Heart left ventricle (tissue), 16 donors: ENCODE results near the gene RFX1. TPM values are rescaled to one million over a fixed set of nuclear protein-coding genes. Genes with fewer than 3 reads are reported as not detected.

Experiments
- ATAC-seq, 4 donors: fragments of 200-7000 bp; cut with Tn5 transposase; one replicate each; pipeline ENCODE4 v1.9.1; 2020 to 2022; ENCODE audit warnings: moderate library complexity in 4 of 4, mild to moderate bottlenecking in 3 of 4, moderate number of reproducible peaks in 1 of 4
- DNase-seq, 5 donors: peaks; one replicate each; pipeline ENCODE4 v3.0.0-alpha.2; 2020
- H3K27ac ChIP-seq, 12 donors: fragments of 200-600 bp; sonication (generic) in 4 of 12; one replicate each; pipeline versions ENCODE4 v1.5.0 to v1.8.0; 2016 to 2022; ENCODE audit warnings: mild to moderate bottlenecking in 2 of 12
- H3K27me3 ChIP-seq, 9 donors: fragments of 200-600 bp; sonication (generic) in 2 of 9; one replicate each; pipeline versions ENCODE4 v1.5.1 to v1.8.0; 2016 to 2022; ENCODE audit warnings: mild to moderate bottlenecking in 3 of 9
- H3K36me3 ChIP-seq, 9 donors: fragments of 200-600 bp; sonication (generic) in 2 of 9; one replicate each; pipeline versions ENCODE4 v1.5.0 to v1.8.0; 2018 to 2022; ENCODE audit warnings: mild to moderate bottlenecking in 2 of 9
- H3K4me1 ChIP-seq, 12 donors: fragments of 200-600 bp; sonication (generic) in 4 of 12; one replicate each; pipeline versions ENCODE4 v1.5.0 to v1.8.0; 2016 to 2022; ENCODE audit warnings: mild to moderate bottlenecking in 3 of 12
- H3K4me3 ChIP-seq, 12 donors: fragments of 200-600 bp; sonication (generic) in 4 of 12; one replicate each; pipeline versions ENCODE4 v1.5.0 to v1.8.0; 2017 to 2022; ENCODE audit warnings: mild to moderate bottlenecking in 9 of 12, moderate library complexity in 4 of 12
- H3K9me3 ChIP-seq, 12 donors: fragments of 200-600 bp; sonication (generic) in 4 of 12; one replicate each; pipeline versions ENCODE4 v1.5.0 to v1.8.0; 2016 to 2022; ENCODE audit warnings: mild to moderate bottlenecking in 1 of 12
- POLR2A ChIP-seq, 2 donors: fragments of 450-650 bp; IDR thresholded peaks; one replicate each; pipeline ENCODE4 v1.6.1; 2017; ENCODE audit warnings: antibody characterized with exemption in 2 of 2, mild to moderate bottlenecking in 2 of 2, moderate library complexity in 2 of 2
- WGBS, 4 donors: extraction: QIAGEN DNeasy Blood & Tissue Kit in 2 of 4; methylation state at CpG; one replicate each; pipeline versions ENCODE4 v1.1.5 to v1.1.7; 2013 to 2018; 5-methylcytosine and 5-hydroxymethylcytosine counted together
- intact Hi-C, 10 donors: fragments of 100-400 bp; cut with DNase I; formaldehyde crosslinking; loops; one replicate each; pipeline versions ENCODE4 v1.11.1 to v1.14.2; 2022
- polyA plus RNA-seq, 2 donors: library from polyadenylated mRNA; stranded (reverse); fragments of 200-250 nt; gene quantifications; one replicate each; pipeline ENCODE4 v1.2.3, GENCODE V29; 2013
- total RNA-seq, 9 donors: library from RNA; depleted of rRNA in 2 of 9; stranded (reverse); fragments of >200 nt in 2 of 9; fragmentation: NEBNext Ultra II Directional in 3 of 9; extraction: Animal tissue kit (Norgen Biotek cat#: 25700) in 3 of 9; gene quantifications; one replicate each; pipeline versions ENCODE4 v1.1.0 to v1.2.4, GENCODE V29; 2016 to 2023
- TF ChIP-seq, protein P1 (sequence below), 12 donors: fragments of 200-600 bp; sonication (generic) in 4 of 12; IDR thresholded peaks; one replicate each; pipeline versions ENCODE4 v1.5.0 to v1.8.0; 2018 to 2022; ENCODE audit warnings: antibody characterized with exemption in 12 of 12, mild to moderate bottlenecking in 5 of 12
- donor health status: ischemic (EF 13 %, LVEDD 7.1; RV severe dilation, severe dysfunction).
- donor health status: healthy with polysubstance abuse.
- donor health status: DM: no; HTN: yes; CAD: no.
- donor health status: DM: no; HTN: no; CAD: no.
- donor health status: ischemic (EF 25% LVEDD 6.9; RV normal size, moderate dysfunction).
- donor health status: ischemic (EF 25% LVEDD 5.7; RV mildly dilated, moderate dysfunction).
- donor health status: healthy.
- donor health status: DM: yes; HTN: yes; CAD: no.
- donor health status: ischemic (EF 35%, LVEDD 5.7; RV mildly dilated, moderate dysfunction).
- donor health status: nonischemic (EF 11% LVEDD 7.7; RV severe dilation, severe dysfunction).
- donor health status: DM: yes; HTN: yes; CAD: no.
- donor health status: PGD.
- donor health status: ischemic (EF 29% LVEDD 5.4; RV normal size, mild dysfunction).
- donor health status: nonischemic (EF 23%, LVEDD 6.1; RV moderate dilation, normal function).

The RFX1 gene
- total and polyA plus RNA-seq, 11 donors = 4.0 to 15.4 (median 8.6) TPM

DNA sequence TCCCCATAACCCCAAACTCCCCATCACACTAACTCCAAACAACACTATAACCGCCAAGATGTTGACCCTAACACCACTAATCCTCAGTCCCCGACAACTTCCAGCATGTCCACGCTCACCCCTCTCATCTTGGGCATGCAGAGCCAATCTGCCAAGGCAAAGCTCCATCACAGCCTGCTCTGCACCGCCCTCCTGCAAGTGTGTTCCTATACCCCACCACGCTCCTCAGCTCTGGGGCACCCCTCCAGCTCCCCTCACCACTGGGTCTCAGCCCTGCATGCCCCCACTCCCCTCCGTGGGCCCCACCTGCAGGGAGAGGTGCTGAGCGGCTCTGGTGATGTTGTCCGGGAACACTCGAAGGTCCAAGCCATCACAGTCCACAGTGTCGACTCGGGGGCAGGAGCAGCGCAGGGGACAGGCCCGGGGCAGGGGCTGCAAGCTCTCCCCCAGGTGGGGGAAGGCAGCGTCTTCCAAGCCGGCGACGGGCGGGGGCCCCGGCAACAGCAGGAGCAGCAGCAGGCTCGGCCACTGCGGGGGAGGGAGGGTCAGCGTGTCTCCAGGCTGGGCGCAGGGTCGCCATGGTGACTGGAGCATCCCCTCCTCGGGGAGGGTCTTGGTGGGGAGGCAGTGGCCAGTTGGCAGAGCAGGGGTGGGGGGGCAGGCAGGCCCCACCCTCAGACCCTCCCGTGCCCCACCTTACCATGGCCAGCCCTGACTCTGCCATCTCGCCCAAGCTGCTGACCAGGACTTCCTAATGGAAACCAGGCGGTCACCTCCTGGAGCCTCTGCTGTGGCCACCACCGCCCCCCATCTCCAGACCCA lies 68.4 kb downstream of the RFX1 start:
- peaks cover 0 to 27% (median 9%) of the 10 kb centered on the region in 9 donors for H3K27me3 ChIP-seq
- ATAC-seq (peak in 1 of 4 donors; percentile 28), DNase-seq (no peak)
- H3K27ac ChIP-seq = no peak overlapping the region
- TF ChIP-seq, protein P1, sequence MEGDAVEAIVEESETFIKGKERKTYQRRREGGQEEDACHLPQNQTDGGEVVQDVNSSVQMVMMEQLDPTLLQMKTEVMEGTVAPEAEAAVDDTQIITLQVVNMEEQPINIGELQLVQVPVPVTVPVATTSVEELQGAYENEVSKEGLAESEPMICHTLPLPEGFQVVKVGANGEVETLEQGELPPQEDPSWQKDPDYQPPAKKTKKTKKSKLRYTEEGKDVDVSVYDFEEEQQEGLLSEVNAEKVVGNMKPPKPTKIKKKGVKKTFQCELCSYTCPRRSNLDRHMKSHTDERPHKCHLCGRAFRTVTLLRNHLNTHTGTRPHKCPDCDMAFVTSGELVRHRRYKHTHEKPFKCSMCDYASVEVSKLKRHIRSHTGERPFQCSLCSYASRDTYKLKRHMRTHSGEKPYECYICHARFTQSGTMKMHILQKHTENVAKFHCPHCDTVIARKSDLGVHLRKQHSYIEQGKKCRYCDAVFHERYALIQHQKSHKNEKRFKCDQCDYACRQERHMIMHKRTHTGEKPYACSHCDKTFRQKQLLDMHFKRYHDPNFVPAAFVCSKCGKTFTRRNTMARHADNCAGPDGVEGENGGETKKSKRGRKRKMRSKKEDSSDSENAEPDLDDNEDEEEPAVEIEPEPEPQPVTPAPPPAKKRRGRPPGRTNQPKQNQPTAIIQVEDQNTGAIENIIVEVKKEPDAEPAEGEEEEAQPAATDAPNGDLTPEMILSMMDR (IDR thresholded peaks at IDR 0.05) = no peak
- no peak for TF ChIP-seq POLR2A (IDR thresholded peaks at IDR 0.05)
- intact Hi-C loops = no loop called here
- H3K36me3 ChIP-seq = no peaks in the 10 kb centered on the region
- H3K4me1 ChIP-seq = peaks cover 0 to 4% (median 0%) of the 10 kb centered on the region in 12 donors
- H3K9me3 ChIP-seq = no peaks in the 10 kb centered on the region
- H3K4me3 ChIP-seq = peak overlapping the region in 7 of 12 donors; percentile 10 to 54 (median 36)
- 11 to 23% (median 15%) methylated on average over 10 to 29 of the region's 29 CpGs for WGBS, 4 donors

DNA sequence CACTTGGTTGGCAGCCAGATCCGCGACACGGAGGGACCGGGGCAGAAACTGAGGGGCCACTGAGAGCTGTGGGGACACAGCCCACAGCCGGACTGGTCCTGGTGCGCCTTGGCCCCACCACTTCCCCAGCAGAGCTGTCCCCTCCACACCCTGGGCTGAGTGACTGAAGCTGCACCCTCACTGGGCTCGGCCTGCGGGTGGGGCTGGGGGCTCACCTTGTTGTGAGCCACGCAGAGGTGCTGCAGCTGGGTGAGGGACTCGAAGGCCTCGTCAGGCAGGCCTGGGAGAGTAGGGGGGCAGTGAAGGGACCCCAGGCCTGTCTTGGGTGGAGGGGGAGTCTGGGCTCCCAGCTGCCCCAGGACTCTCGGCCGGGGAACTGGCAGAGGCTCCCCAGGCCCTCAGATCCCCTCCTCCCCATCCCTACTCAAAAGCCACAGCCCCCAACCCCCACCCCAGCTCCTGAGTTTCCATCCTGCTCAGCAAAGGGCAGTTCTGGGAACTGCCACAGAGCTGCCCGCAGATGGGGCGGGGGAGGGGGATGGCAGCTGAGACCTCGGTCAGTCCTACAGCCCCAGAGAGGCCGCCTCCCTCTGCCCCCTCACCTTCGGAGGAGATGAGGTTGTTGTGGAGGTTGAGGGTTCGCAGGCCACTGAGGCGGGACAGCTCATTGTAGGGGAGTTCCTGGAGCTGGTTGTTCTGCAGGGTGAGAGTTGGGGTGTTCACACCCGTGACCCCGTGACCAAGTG lies 70.2 kb downstream of the RFX1 start:
- H3K4me1 ChIP-seq = peaks cover 0 to 4% (median 0%) of the 10 kb centered on the region in 12 donors
- intact Hi-C loops = no loop called here
- 50 to 77% (median 70%) methylated on average over 6 to 22 of the region's 22 CpGs for WGBS, 4 donors
- DNase-seq (no peak), ATAC-seq (no peak)
- H3K9me3 ChIP-seq = no peaks in the 10 kb centered on the region
- no peak overlapping the region for H3K4me3 ChIP-seq
- H3K27me3 ChIP-seq = peaks cover 0 to 27% (median 9%) of the 10 kb centered on the region in 9 donors
- peaks cover 0 to 6% (median 0%) of the 10 kb centered on the region in 9 donors for H3K36me3 ChIP-seq
- TF ChIP-seq POLR2A (IDR thresholded peaks at IDR 0.05) = no peak
- TF ChIP-seq, protein P1 (IDR thresholded peaks at IDR 0.05) = no peak
- no peak overlapping the region for H3K27ac ChIP-seq

DNA sequence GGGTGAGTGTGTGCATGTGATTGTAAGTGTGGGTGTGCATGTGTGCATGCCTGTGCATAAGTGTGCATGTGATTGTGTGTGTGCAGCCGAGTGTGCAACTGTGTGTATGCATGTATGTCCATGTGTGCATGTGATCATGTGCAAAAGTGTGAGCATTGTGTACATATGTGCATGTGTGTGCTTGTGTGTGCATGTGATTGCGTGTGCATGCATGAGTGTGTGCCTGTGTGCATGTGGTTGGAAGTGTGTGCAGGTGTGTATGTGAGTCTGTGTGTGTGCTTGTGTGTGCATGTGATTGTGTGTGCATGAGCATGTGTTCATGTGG lies 71.4 kb downstream of the RFX1 start:
- Histone ChIP-seq H3K4me1 (peaks cover 0 to 4% (median 0%) of the 10 kb centered on the region in 12 donors), H3K36me3 (peaks cover 0 to 11% (median 6%) of the 10 kb centered on the region in 9 donors), H3K9me3 (no peaks in the 10 kb centered on the region), H3K27me3 (peaks cover 0 to 27% (median 9%) of the 10 kb centered on the region in 9 donors), H3K4me3 (no peak overlapping the region), H3K27ac (no peak overlapping the region)
- ATAC-seq (no peak), DNase-seq (no peak)
- WGBS, 4 donors = 92 to 100% (median 95%) methylated on average over 2 of the region's 2 CpGs
- intact Hi-C loops = no loop called here
- TF ChIP-seq POLR2A (IDR thresholded peaks at IDR 0.05) = no peak
- TF ChIP-seq, protein P1 (IDR thresholded peaks at IDR 0.05) = no peak

DNA sequence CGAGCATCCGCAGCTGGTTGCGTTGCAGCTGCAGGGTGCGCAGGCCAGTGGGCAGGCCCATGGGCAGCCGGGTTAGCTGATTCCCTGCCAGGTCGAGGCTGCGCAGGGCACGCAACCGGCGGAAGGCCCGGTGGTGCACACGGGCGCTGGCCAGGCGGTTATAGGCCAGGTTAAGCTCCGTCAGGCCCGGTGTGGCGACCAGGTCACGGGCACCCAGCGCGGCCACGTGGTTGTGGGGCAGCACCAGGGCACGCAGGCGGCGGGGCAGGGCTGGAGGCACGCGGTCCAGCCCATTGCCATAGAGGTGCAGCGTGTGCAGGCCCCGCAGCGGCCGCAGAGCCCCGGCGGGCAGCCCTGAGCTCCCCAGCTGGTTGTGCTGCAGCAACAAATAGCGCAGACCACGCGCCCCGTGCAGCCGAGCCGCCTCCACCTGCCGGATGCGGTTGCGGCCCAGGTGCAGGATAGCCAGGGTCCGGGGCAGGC lies 73.2 kb downstream of the RFX1 start:
- WGBS, 4 donors = 86 to 91% (median 88%) methylated on average over 6 to 42 of the region's 42 CpGs
- ATAC-seq (peak in 1 of 4 donors; percentile 8), DNase-seq (no peak)
- Histone ChIP-seq H3K9me3 (no peaks in the 10 kb centered on the region), H3K36me3 (peaks cover 0 to 15% (median 10%) of the 10 kb centered on the region in 9 donors), H3K4me1 (peaks cover 0 to 4% (median 0%) of the 10 kb centered on the region in 12 donors), H3K27me3 (peaks cover 0 to 27% (median 9%) of the 10 kb centered on the region in 9 donors), H3K27ac (no peak overlapping the region), H3K4me3 (no peak overlapping the region)
- TF ChIP-seq, protein P1 (IDR thresholded peaks at IDR 0.05) = no peak
- TF ChIP-seq POLR2A (IDR thresholded peaks at IDR 0.05) = no peak
- intact Hi-C loops = no loop called here
